GM12872 (cell line): ENCODE measurements around the gene TRIO.

Experiments used
- CTCF ChIP-seq: IDR thresholded peaks from 3 replicates; pipeline ENCODE4 v1.5.1; 2011; ENCODE audit warnings: low read depth, mild to moderate bottlenecking, low read length, moderate library complexity; ENCODE audit not compliant: insufficient read depth

The TRIO gene

GRCh38 chr5:14209222-14209822 lies 66.2 kb downstream of the TRIO start:
- no peak for TF ChIP-seq CTCF

DNA sequence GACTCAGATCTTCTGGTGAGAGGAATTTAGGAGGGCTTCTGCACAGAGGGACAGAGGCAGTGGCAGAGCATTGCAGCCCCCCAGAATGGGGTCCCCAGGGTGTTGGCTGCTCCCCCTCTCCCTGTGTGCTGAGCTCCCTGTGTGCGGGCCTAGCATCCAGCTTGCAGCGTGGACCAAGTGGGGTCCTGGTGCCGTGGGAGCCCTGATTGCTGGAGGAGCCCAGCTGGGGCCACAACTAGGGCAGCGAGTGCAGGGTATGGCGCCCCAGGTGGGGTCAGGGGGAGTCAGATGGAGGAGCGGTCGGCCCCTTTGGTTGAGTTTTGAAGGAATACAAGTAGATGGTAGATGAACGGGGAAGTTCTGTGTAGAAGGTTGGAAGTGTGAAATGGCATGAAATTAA lies 66.7 kb downstream of the TRIO start:
- no peak for TF ChIP-seq CTCF

DNA sequence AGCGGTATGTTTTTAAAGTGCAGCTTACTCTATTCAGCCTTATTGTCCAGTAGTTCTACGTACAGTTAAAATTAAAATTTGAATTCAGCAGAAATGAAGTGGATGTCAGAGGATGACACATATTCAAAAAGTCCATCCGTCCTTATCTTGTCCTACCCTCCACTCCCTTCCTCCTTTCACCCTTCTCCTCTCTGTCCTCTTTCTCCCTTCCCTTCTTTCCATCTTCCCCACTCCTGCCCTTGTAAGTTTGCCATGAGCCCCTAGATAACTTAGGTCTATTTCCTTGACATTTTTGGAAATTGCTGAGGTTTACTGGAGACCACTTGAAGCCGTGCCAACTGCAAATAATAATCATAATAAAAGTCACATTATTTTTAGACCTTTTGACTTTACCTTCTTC lies 67.6 kb downstream of the TRIO start:
- no peak for TF ChIP-seq CTCF

DNA sequence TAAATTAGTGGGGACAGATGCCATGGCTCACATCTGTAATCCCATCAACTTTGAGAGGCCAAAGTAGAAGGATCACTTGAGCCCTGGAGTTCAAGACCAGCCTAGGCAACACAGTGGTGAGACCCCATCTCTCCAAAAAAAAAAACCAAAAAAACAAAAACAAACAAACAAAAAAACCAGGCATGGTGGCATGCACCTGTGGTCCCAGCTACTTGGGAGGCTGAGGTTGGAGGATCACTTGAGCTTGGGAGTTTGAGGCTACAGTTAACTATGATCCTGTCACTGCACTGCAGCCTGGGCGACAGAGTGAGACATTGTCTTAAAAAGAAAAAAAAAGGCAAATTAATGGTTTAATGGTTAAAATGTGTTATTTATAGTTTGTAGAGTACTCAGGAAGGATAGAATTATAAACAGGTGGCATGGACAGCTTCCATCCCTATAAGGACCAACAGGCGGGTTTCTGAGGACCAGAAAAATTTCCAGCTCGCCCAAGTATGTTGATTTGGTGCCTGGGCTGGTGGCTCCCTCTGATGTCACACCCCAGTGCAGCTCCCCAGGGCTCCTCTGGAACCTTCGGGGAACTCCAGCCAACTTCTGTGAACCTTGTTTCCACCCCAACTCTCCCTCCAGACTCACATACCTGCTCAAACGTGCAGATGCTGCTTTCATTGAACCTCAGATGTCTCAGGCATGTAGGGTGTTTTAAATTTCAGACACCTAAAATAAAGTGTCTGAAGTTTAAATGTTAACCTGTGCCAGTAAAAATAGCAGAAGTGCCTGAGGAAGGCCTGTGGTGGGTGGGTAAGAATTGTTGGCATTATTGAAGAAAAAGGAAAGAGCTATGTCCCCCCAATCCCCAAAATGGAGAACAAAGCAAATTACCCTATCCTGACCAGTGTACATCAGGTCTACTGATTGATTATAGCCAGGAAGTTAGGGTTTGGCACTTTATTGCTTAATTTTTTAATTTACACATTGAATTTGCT lies 69.0 kb downstream of the TRIO start:
- no peak for TF ChIP-seq CTCF

- TF ChIP-seq CTCF = no peak
Measured at GRCh38 chr5:14212838-14213237, 69.7 kb downstream of the TRIO start.

- TF ChIP-seq CTCF = no peak
Measured at GRCh38 chr5:14213253-14213652, 70.1 kb downstream of the TRIO start.

GRCh38 chr5:14213813-14214585 lies 70.9 kb downstream of the TRIO start:
- TF ChIP-seq CTCF = no peak
